VCaP (cell line): ENCODE measurements around the gene SSBP3.
A peak's percentile ranks its signal among the peaks of the same experiment; 100 is the strongest.

Experiments used
- H3K27ac ChIP-seq: fragments of 450-650 bp; 2 replicates; pipeline ENCODE4 v1.5.1; 2017
- TF ChIP-seq, protein P1 (sequence below): fragments of 450-650 bp; conservative IDR thresholded peaks from 2 replicates; pipeline ENCODE4 v1.5.1; 2017; ENCODE audit warnings: mild to moderate bottlenecking, moderate library complexity

The SSBP3 gene

DNA sequence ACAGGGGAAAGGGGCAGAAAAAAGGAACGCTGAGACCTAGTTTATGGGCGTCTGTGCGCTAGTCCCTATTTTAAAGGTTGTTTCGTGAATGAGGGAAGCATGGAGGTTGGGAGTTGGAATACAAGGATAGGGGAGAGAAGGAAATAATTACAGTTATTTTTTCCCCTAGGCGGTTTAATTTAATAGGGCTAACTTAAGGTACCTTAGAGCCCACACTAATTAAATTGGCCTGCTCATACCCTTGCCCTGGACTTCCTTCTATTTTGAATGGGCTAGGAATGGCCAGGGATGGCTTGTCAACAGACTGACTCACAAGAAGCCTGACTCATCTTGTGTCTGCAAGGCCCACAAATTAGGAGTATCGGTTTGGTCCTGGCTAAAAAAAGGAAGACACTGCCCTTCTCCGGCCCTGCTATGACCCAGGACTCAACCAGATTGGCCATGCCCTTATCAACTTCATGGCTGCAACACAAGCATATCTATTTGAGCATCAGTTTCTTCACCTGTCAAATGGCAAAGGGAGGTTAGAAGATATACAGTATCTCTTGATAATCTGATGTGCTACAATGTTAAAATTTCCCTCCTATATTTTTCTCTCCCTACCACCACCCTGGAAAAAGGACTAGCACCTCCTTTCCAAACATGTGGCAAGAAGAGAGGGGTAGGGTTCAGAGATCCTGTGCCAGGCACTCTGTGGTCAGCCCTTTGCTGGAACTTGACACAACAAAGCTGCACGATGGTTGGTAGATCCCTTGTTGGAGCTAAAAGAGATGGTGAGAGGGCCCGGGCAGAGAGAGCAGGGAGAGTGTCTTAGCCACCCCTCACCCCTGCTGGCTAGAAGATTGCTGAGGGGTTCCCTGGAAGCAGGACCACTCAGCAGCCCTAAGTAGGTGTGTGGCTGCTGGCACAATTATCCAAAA, 2.2 kb upstream of the SSBP3 start:
- peak overlapping the region; percentile 94 for H3K27ac ChIP-seq
- TF ChIP-seq, protein P1, sequence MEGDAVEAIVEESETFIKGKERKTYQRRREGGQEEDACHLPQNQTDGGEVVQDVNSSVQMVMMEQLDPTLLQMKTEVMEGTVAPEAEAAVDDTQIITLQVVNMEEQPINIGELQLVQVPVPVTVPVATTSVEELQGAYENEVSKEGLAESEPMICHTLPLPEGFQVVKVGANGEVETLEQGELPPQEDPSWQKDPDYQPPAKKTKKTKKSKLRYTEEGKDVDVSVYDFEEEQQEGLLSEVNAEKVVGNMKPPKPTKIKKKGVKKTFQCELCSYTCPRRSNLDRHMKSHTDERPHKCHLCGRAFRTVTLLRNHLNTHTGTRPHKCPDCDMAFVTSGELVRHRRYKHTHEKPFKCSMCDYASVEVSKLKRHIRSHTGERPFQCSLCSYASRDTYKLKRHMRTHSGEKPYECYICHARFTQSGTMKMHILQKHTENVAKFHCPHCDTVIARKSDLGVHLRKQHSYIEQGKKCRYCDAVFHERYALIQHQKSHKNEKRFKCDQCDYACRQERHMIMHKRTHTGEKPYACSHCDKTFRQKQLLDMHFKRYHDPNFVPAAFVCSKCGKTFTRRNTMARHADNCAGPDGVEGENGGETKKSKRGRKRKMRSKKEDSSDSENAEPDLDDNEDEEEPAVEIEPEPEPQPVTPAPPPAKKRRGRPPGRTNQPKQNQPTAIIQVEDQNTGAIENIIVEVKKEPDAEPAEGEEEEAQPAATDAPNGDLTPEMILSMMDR = no peak

DNA sequence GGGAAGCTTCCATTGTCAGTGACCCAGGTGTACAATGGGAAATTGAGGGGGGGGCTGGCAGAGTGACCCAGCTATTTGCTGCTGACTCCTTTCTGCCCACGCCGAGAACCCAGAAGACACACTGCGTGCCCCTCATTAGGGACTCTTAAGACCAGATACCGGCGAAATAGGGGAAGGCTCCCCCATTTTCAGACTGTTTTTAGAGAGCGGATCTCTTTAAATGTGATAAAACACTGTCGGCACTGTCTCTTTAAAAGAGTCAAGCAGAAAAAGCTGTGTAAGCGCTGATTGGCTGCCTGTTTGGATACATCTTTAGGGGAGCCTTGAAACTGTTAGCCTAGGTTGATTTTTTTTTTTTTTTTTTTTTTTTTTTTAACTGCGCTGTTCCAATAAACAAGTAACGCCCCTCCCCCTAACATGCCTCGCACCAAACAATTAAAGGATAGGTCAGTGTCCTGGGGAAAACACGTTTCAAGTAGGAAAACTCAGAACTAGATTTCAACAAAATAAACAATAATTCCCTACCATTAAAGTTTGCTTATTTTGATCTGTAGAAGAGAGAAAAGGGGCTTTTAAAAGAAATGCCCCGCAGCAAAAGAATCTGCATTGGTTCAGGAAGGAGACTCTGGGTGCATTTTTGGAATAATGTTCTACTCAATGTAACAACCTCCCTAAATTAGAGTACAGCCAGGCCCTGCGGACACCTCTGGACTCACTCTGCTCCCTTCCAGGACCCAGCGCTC, 1.4 kb upstream of the SSBP3 start:
- TF ChIP-seq, protein P1 = no peak
- H3K27ac ChIP-seq = peak overlapping the region; percentile 94

DNA sequence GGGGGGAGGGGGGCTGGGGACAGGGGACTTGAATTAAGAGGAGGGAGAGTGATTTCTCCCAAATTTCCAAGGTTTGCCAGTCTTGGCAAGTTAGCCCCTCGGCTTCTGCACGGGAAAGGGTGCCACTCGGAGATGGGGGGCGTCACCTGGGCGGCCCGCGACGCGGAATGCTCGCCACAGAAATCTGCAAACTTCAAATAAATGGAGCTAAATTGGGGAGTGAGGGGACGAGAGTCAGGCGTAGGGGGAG, 885 bp upstream of the SSBP3 start:
- TF ChIP-seq, protein P1 = no peak
- H3K27ac ChIP-seq = peak overlapping the region; percentile 94

DNA sequence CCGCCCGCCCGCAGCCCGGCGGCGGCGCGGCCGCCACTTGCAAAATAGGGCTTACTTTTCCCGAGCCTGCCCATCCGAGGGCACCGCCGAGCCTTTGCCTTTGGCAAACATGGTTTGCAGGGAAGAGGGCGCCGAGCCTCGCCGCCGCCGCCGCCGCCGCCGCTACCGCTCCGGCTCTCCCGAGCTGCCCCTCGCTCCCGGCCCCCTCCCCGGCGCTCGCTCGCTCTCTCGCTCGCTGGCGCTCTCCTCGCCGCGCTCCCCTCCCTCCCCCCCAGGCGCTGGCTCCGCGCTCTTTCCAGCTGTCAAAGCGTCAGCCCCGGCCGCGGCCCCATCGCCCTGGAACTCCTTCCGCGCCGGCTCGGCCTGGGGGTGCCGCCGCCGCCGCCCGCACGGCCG, 298 bp downstream of the SSBP3 start:
- TF ChIP-seq, protein P1 = no peak
- H3K27ac ChIP-seq = peak overlapping the region; percentile 94

DNA sequence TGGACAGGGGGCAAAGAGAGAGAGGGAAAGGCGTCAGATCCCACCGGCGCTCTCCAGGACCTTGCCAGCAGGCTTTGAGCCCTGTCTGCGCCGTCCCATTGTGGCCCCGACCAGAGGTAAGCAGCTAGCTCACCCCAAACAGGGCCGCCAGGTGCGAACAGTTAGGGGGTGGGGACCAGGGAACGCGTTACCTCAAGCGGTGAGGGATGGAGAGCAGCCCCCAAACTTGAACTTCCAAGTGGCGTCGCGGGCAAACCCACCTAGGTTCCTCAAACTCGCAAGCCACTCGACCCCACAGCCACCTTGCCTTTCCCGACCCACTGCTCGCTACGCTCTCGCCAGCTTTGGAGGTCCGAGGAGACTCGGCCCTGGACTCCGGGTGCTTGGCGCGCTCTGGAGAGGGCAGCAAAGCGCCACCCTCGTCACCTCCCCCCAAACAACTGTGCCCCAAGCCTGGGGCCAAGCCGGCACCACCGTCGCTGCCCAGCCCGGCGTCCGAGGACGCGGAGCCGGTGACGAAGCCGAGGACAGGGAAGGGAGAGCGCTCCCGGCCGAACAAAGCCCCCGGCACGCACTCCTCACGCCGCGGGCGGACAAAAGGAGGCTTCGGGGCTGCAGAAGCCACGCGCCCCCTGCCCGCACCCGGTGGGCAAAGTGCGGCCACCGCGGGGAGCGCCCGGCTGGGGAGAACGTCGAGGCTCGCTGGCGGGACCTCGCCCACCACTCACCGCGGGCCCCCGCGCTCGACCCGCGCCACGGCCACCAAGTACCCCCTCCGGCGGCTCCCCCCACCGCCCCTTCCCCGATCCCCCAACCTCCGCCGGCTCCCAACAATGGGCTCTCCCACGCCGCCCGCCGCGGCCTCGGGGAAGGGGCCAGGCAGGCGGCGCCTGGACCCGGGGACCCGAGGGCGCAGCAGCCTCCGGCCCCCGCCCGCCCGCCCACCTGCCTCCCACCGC, 976 bp downstream of the SSBP3 start:
- TF ChIP-seq, protein P1 = no peak
- H3K27ac ChIP-seq = peak overlapping the region; percentile 94

DNA sequence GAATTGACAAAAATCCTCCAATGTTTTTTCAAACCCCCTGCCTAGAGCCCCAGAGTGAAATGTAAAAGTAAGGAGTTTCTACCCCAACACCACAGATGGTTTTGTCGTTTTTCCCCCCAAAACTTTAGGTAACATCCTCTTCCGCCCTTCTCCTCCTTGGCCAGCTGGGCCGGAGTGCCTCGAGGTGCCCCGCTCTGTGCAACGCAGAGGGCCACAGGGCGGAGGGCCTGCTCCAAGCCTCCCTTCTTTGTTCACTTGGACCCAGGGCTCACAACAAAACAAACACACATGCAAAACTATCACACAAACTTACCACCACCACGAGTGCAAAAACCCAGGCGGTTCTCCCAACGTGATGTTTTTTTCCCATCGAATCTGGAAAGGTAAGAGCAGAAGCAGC, 1.9 kb downstream of the SSBP3 start:
- TF ChIP-seq, protein P1 = no peak
- H3K27ac ChIP-seq = peak overlapping the region; percentile 94

DNA sequence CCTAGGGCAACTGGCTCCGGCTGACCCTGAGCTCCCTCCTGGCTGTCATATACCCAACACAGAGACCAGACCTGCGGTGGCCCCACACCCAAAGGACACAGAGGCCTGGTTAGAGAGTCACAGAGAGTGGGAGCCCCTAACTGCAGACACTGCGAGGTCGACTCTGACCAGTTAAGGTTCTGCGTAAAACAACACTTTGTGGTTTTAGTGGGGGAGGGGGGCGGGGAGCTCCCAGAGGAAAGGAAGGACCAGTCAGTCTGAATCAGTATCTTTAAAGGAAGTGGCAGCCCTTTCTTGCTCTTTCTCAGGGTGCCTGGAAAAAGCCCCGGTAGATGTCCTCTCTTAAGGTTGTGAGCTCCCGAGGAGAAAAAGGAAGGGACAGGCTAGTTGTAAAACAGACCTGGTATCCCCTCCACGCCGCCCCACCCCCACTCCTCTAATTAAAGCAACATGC, 2.4 kb downstream of the SSBP3 start:
- H3K27ac ChIP-seq = peak overlapping the region; percentile 94
- TF ChIP-seq, protein P1 = no peak
